Suprapubic skin (tissue), 4 donors: Measurements from ENCODE around the gene RXFP2. TPM values are rescaled to one million over a fixed set of nuclear protein-coding genes. Genes with fewer than 3 reads are reported as not detected.

Experiments
- DNase-seq, 2 donors: peaks; one replicate each; pipeline ENCODE4 v3.0.0-alpha.2; 2019; ENCODE audit warnings: low spot score in 2 of 2
- H3K27ac ChIP-seq: fragments of 200-600 bp; sonication (generic); one replicate; pipeline ENCODE4 v1.5.1; 2019
- H3K27me3 ChIP-seq: fragments of 200-600 bp; sonication (generic); one replicate; pipeline ENCODE4 v1.5.1; 2019
- H3K36me3 ChIP-seq: fragments of 200-600 bp; sonication (generic); one replicate; pipeline ENCODE4 v1.5.1; 2019
- H3K4me1 ChIP-seq: fragments of 200-600 bp; sonication (generic); one replicate; pipeline ENCODE4 v1.5.1; 2019
- H3K4me3 ChIP-seq: fragments of 200-600 bp; sonication (generic); one replicate; pipeline ENCODE4 v1.5.1; 2019; ENCODE audit warnings: mild to moderate bottlenecking
- H3K9me3 ChIP-seq: fragments of 200-600 bp; sonication (generic); one replicate; pipeline ENCODE4 v1.5.1; 2019
- CTCF ChIP-seq, 2 donors: fragments of 200-600 bp in 1 of 2; fragments of 450-650 bp in 1 of 2; sonication (generic) in 1 of 2; IDR thresholded peaks; one replicate each; pipeline ENCODE4 v1.5.1; 2016 to 2019; ENCODE audit warnings: antibody characterized with exemption in 2 of 2, mild to moderate bottlenecking in 1 of 2, moderate library complexity in 1 of 2
- EP300 ChIP-seq: sonication (generic); formaldehyde crosslinking; IDR thresholded peaks from one replicate; pipeline ENCODE4 v1.6.1; 2017; ENCODE audit warnings: antibody characterized with exemption
- POLR2A ChIP-seq, 2 donors: fragments of 450-650 bp; IDR thresholded peaks; one replicate each; pipeline ENCODE4 v1.6.1; 2017; ENCODE audit warnings: antibody characterized with exemption in 2 of 2, mild to moderate bottlenecking in 2 of 2, moderate library complexity in 2 of 2
- POLR2AphosphoS5 ChIP-seq, 3 donors: sonication (generic); formaldehyde crosslinking; IDR thresholded peaks; one replicate each; pipeline ENCODE4 v1.6.1; 2017; ENCODE audit warnings: antibody characterized with exemption in 3 of 3
- WGBS: methylation state at CpG from one replicate; pipeline ENCODE4 v1.1.5; 2018; 5-methylcytosine and 5-hydroxymethylcytosine counted together
- total RNA-seq, 4 donors: library from RNA; depleted of rRNA; stranded (reverse); fragments of >200 nt; gene quantifications; one replicate each; pipeline ENCODE4 v1.1.0, GENCODE V29; 2016

RXFP2 gene
- total RNA-seq, 4 donors from 2014 or later: 0.25 TPM; not detected in 3

GRCh38 chr13:31803311-31803710, 64.0 kb downstream of the RXFP2 start:
- WGBS: 89% methylated on average over 1 of the region's 1 CpG
- Histone ChIP-seq H3K27me3 (no peaks in the 10 kb centered on the region), H3K9me3 (no peaks in the 10 kb centered on the region), H3K4me3 (no peak overlapping the region), H3K36me3 (no peaks in the 10 kb centered on the region), H3K27ac (no peak overlapping the region), H3K4me1 (no peaks in the 10 kb centered on the region)
- DNase-seq: no peak
- TF ChIP-seq POLR2AphosphoS5 (IDR thresholded peaks at IDR 0.05): no peak
- TF ChIP-seq CTCF (IDR thresholded peaks at IDR 0.05): no peak
- no peak for TF ChIP-seq EP300
- TF ChIP-seq POLR2A (IDR thresholded peaks at IDR 0.05): no peak

GRCh38 chr13:31805841-31806240, 66.5 kb downstream of the RXFP2 start:
- Histone ChIP-seq H3K9me3 (no peaks in the 10 kb centered on the region), H3K36me3 (no peaks in the 10 kb centered on the region), H3K27me3 (no peaks in the 10 kb centered on the region), H3K4me1 (no peaks in the 10 kb centered on the region), H3K27ac (no peak overlapping the region), H3K4me3 (no peak overlapping the region)
- WGBS: 94% methylated on average over 4 of the region's 4 CpGs
- no peak for DNase-seq
- TF ChIP-seq POLR2A (IDR thresholded peaks at IDR 0.05) (no peak), POLR2AphosphoS5 (IDR thresholded peaks at IDR 0.05) (no peak), CTCF (IDR thresholded peaks at IDR 0.05) (no peak), EP300 (no peak)

GRCh38 chr13:31807090-31807541, 67.8 kb downstream of the RXFP2 start:
- Histone ChIP-seq H3K9me3 (no peaks in the 10 kb centered on the region), H3K4me3 (no peak overlapping the region), H3K36me3 (no peaks in the 10 kb centered on the region), H3K27ac (no peak overlapping the region), H3K4me1 (no peaks in the 10 kb centered on the region), H3K27me3 (no peaks in the 10 kb centered on the region)
- no peak for DNase-seq
- 47% methylated on average over 2 of the region's 2 CpGs for WGBS
- TF ChIP-seq POLR2AphosphoS5 (IDR thresholded peaks at IDR 0.05) (no peak), EP300 (no peak), POLR2A (IDR thresholded peaks at IDR 0.05) (no peak), CTCF (IDR thresholded peaks at IDR 0.05) (no peak)

GRCh38 chr13:31814536-31814935, 75.2 kb downstream of the RXFP2 start:
- Histone ChIP-seq H3K27ac (no peak overlapping the region), H3K9me3 (peaks cover 6% of the 10 kb centered on the region), H3K4me3 (no peak overlapping the region), H3K36me3 (no peaks in the 10 kb centered on the region), H3K4me1 (no peaks in the 10 kb centered on the region), H3K27me3 (no peaks in the 10 kb centered on the region)
- no peak for DNase-seq
- WGBS: 86% methylated on average over 5 of the region's 5 CpGs
- TF ChIP-seq EP300 (no peak), POLR2AphosphoS5 (IDR thresholded peaks at IDR 0.05) (no peak), POLR2A (IDR thresholded peaks at IDR 0.05) (no peak), CTCF (IDR thresholded peaks at IDR 0.05) (no peak)

- Histone ChIP-seq H3K27me3 (no peaks in the 10 kb centered on the region), H3K4me3 (no peak overlapping the region), H3K27ac (no peak overlapping the region), H3K9me3 (peaks cover 6% of the 10 kb centered on the region), H3K36me3 (no peaks in the 10 kb centered on the region), H3K4me1 (no peaks in the 10 kb centered on the region)
- no peak for TF ChIP-seq POLR2A (IDR thresholded peaks at IDR 0.05)
- TF ChIP-seq POLR2AphosphoS5 (IDR thresholded peaks at IDR 0.05): no peak
- no peak for TF ChIP-seq CTCF (IDR thresholded peaks at IDR 0.05)
- TF ChIP-seq EP300: no peak
- 51% methylated on average over 1 of the region's 1 CpG for WGBS
- DNase-seq: no peak
Observed at GRCh38 chr13:31815361-31816144, 76.2 kb downstream of the RXFP2 start.
